Measurements from ENCODE around the gene RAB9B. TPM values are rescaled to one million over a fixed set of nuclear protein-coding genes. Genes with fewer than 3 reads are reported as not detected.

The RAB9B gene
- polyA plus RNA-seq, 1 of the 3 experiments (the other 2 are of a cell fraction), result 0.64 TPM

DNA sequence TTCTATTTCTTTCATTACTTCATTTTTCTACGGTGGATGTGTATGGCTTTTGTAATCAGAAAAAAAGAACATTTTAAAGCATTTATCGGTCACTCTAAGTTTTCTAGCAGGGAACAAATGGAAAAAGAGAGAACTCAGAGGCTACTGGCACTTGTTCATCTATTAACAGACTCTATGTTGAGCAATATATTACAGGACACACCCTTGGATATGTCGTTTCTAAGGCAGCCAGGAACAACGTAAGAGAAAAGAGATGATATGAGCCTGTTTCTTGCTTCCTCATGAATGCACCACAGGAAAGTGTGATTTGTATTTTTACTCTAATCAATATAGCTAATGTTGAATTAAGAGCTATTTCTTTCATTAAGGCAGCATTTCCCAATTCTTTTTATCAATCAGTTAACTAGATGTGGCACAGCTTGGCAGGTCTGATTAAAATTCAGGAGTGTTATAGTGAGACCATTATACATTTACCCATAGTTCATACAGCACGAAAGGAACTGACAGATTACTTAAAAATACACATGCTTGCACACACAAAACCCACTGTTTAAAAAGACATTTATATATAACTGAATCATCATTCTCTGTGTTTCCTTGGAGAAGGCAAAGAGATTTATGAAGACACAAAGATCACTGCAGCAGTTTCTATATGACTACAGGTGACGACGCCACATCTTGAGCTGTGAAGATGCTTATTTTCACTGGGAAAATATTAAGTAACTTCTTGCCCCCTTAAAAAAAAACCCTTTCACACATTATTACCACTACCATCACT, 13.0 kb downstream of the RAB9B start:
- no peaks in the 10 kb centered on the region for H4K20me1 ChIP-seq (ENCODE audit: insufficient read depth)
- no peak overlapping the region for H3K4me3 ChIP-seq (ENCODE audit: low read depth in 2 of 2, low read length in 1 of 2)
- no peak overlapping the region for H3K4me2 ChIP-seq
- CTCF ChIA-PET, result interaction anchor here (0.6 to 1.8 kb wide), 3 partner anchors 9 to 26 kb away, joined by 3 to 6 read pairs (median 5); no protein-coding TSS in a partner anchor
- H3K27me3 ChIP-seq (ENCODE audit: insufficient read depth), result no peaks in the 10 kb centered on the region
- H2AFZ ChIP-seq (ENCODE audit: low read depth), result no peak overlapping the region
- no peaks in the 10 kb centered on the region for H3K4me1 ChIP-seq (ENCODE audit: control insufficient read depth in 1 of 2, insufficient read depth in 2 of 2, low read depth in 1 of 2, low read length in 1 of 2)
- DNase-seq, result no peak
- POLR2A ChIA-PET, result no interaction called here
- H3K36me3 ChIP-seq (replicated peaks in 1 of 2; ENCODE audit: control insufficient read depth in 1 of 2, insufficient read depth in 2 of 2, low read length in 1 of 2), result no peaks in the 10 kb centered on the region
- H3F3A ChIP-seq (replicated peaks; ENCODE audit: insufficient read depth), result peaks cover 6% of the 10 kb centered on the region
- WGBS (ENCODE audit: low lambda C conversion rate), result 42% methylated on average over 7 of the region's 7 CpGs
- H3K9ac ChIP-seq, result no peak overlapping the region
- H3K79me2 ChIP-seq (ENCODE audit: insufficient read depth), result no peaks in the 10 kb centered on the region
- no peaks in the 10 kb centered on the region for H3K9me3 ChIP-seq
- H3K9me2 ChIP-seq, result no peaks in the 10 kb centered on the region
- TF ChIP-seq TEAD4 (IDR thresholded peaks at IDR 0.05; ENCODE audit: borderline replicate concordance, insufficient read depth), result no peak
- no peak for TF ChIP-seq FOXJ3 (CRISPR knock-in tag; IDR thresholded peaks at IDR 0.05)
- no peak for TF ChIP-seq RAD21 (IDR thresholded peaks at IDR 0.05; ENCODE audit: low read length)
- no peak for TF ChIP-seq TAF1 (IDR thresholded peaks at IDR 0.05; ENCODE audit: borderline replicate concordance, low read depth, low read length)
- no peak for TF ChIP-seq EP300 (IDR thresholded peaks at IDR 0.05; ENCODE audit: borderline replicate concordance in 1 of 2, low read depth in 1 of 2, low read length in 1 of 2)
- no peak for TF ChIP-seq MAX (IDR thresholded peaks at IDR 0.05; ENCODE audit: low read depth)
- TF ChIP-seq EZH2phosphoT487 (IDR thresholded peaks at IDR 0.05; ENCODE audit: borderline replicate concordance, low read depth), result no peak
- no peak for TF ChIP-seq POLR2AphosphoS5 (IDR thresholded peaks at IDR 0.05; ENCODE audit: low read depth, low read length)
- TF ChIP-seq NFIC (IDR thresholded peaks at IDR 0.05; ENCODE audit: borderline replicate concordance), result no peak
- no peak for TF ChIP-seq REST (IDR thresholded peaks at IDR 0.05; ENCODE audit: low read depth, low read length)
- TF ChIP-seq CHD2 (IDR thresholded peaks at IDR 0.05; ENCODE audit: low read length, partially characterized antibody), result no peak
- TF ChIP-seq NRF1 (IDR thresholded peaks at IDR 0.05; ENCODE audit: low read depth, low read length), result no peak
- TF ChIP-seq JUND (IDR thresholded peaks at IDR 0.05), result no peak
- no peak for TF ChIP-seq MEF2A (IDR thresholded peaks at IDR 0.05; ENCODE audit: borderline replicate concordance, low read depth)
- H3K27ac ChIP-seq (ENCODE audit: low read depth in 2 of 2, low read length in 1 of 2), result no peak overlapping the region
